Fibroblast of skin of right quadriceps (primary cell): ENCODE results near the gene TRIM62.
"Not testable (repeated sequence)": the region's sequence is repeated elsewhere in the genome, so short reads cannot be mapped to it uniquely, and the experiment has no call there.

ENCODE experiments used
- DNase-seq: peaks from one replicate; pipeline ENCODE4 v3.0.0-alpha.2; 2013

Gene TRIM62

GRCh38 chr1:33158366-33158765, 23.5 kb downstream of the TRIM62 start:
- no peak for DNase-seq

GRCh38 chr1:33157131-33157530, 24.7 kb downstream of the TRIM62 start:
- no peak for DNase-seq

GRCh38 chr1:33155877-33156538, 25.8 kb downstream of the TRIM62 start:
- no peak for DNase-seq

GRCh38 chr1:33153650-33154049, 28.2 kb downstream of the TRIM62 start:
- no peak for DNase-seq

GRCh38 chr1:33152685-33153432, 29.0 kb downstream of the TRIM62 start:
- peak; percentile 54 for DNase-seq

- no peak for DNase-seq
These were observed 30.7 kb downstream of the TRIM62 start for GRCh38 chr1:33151116-33151515.

- no peak for DNase-seq
These were observed 31.3 kb downstream of the TRIM62 start for GRCh38 chr1:33150522-33150921.

GRCh38 chr1:33149453-33150190, 32.2 kb downstream of the TRIM62 start:
- no peak for DNase-seq

- DNase-seq: no peak
These were observed 33.2 kb downstream of the TRIM62 start for GRCh38 chr1:33148615-33149014.

GRCh38 chr1:33147997-33148314, 33.9 kb downstream of the TRIM62 start:
- no peak for DNase-seq

- DNase-seq: no peak
These were observed 34.4 kb downstream of the TRIM62 start for GRCh38 chr1:33147275-33147996.

GRCh38 chr1:33146003-33146402, 35.8 kb downstream of the TRIM62 start:
- DNase-seq: no peak

GRCh38 chr1:33143698-33144097, 38.1 kb downstream of the TRIM62 start:
- DNase-seq: peak; percentile 70

GRCh38 chr1:33143176-33143575, 38.7 kb downstream of the TRIM62 start:
- peak; percentile 53 for DNase-seq

GRCh38 chr1:33142483-33143064, 39.3 kb downstream of the TRIM62 start:
- no peak for DNase-seq

- no peak for DNase-seq
These were observed 40.1 kb downstream of the TRIM62 start for GRCh38 chr1:33141781-33142180.

- DNase-seq: no peak
These were observed 40.6 kb downstream of the TRIM62 start for GRCh38 chr1:33141216-33141615.

- DNase-seq: no peak
These were observed 41.4 kb downstream of the TRIM62 start for GRCh38 chr1:33140153-33141149.

GRCh38 chr1:33137800-33138199, 44.0 kb downstream of the TRIM62 start:
- peak; percentile 38 for DNase-seq

GRCh38 chr1:33136041-33136440, 45.8 kb downstream of the TRIM62 start:
- DNase-seq: not testable (repeated sequence)

- no peak for DNase-seq
These were observed 48.3 kb downstream of the TRIM62 start for GRCh38 chr1:33133478-33134105.
